ENCODE measurements around the gene STOML2. TPM values are rescaled to one million over a fixed set of nuclear protein-coding genes. Genes with fewer than 3 reads are reported as not detected.

Gene STOML2
- total RNA-seq, 4 donors from 2014 or later = 77.6 to 108 (median 89.9) TPM

DNA sequence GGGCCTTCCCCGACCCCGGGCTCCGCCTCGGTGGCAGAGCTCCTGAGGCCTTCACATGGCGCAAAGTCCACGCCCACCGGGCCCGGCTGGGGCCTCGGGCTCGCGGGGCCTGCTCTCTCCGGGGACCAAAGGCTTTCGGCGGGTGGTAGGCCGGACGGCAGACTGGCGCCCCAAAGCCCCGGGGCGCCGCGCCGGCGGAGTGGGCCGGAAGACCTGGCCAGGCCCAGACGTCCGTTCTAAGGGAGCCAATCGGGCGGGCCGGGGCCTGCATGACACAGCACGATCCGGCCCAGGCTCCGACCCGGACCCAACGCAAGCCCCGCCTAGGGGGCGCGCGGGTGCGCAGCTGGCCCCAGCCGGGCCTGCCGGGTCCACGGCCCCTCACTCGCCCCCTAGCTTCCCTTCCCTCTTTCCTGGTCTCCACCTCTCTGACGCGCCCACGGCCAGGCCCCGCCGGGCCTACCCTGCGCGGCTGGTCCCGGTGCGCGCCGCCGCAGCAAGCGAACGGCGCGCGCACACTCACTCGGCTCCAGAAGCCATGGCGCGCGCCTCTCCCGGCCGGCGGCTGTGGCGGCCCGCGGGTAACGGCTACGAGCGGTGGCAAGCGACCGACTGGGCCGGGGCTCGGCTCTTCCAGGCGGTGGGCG lies 31.0 kb downstream of the STOML2 start:
- peak in 1 of 3 donors; percentile 2 for TF ChIP-seq CTCF (IDR thresholded peaks at IDR 0.05)
- peak; percentile 70 for DNase-seq (ENCODE audit: low spot score)
- ATAC-seq (ENCODE audit: low FRiP score) = peak; percentile 89

GRCh38 chr9:35070823-35071813 lies 31.8 kb downstream of the STOML2 start:
- no peak for DNase-seq (ENCODE audit: low spot score)
- TF ChIP-seq CTCF (IDR thresholded peaks at IDR 0.05) = no peak
- no peak for ATAC-seq (ENCODE audit: low FRiP score)

GRCh38 chr9:35069020-35069419 lies 33.9 kb downstream of the STOML2 start:
- no peak for ATAC-seq (ENCODE audit: low FRiP score)
- no peak for DNase-seq (ENCODE audit: low spot score)
- TF ChIP-seq CTCF (IDR thresholded peaks at IDR 0.05) = no peak

DNA sequence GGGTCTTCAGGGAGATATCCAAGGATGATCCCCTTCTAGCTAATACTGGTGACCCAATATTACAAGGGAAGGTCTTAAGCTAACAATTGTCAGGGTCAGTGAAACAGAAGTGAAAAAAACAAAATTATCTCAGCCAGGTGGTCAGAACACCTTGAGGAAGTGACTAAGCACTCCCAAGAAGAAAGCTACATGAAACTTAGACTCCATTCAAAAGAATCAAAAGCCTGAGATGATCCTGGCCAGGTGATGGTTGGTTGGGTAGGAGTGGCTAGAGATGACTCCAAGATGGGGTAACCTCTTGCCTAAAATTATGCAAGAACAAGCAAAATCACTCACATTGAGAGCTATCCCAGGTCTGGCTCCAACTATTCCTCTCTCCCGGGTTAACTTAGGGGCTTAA lies 35.9 kb downstream of the STOML2 start:
- DNase-seq (ENCODE audit: low spot score) (no peak), ATAC-seq (ENCODE audit: low FRiP score) (no peak)
- no peak for TF ChIP-seq CTCF (IDR thresholded peaks at IDR 0.05)

DNA sequence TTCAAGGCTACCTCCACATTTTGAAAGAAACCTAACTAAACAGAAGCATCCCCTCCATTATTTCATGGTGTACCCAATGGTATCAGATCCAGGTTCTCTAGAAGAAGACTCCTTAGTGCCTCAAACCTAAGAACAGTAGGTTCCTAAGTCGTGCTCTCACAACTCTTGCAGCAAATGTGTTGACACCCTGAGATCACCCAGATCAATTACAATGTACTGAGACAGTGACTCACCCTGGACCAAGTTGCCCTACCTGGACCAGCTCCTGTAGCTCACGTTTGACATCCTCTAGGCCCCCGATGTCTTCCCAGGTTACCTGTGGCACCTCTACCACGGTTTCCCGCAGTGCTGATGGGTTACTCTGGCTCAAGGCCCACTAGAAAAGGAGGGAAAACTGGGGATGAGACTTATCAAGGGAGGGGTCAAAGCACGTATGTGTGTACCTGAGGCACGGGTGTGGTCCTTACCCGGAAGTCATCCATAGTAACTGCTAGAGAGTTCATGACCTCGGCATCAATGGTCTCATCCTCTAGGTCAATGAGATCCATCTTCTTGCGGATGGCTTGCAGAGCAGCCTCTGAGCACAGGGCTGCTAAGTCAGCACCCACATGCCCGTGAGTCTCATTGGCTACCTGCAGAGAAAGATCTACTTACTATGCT lies 42.3 kb downstream of the STOML2 start:
- DNase-seq (ENCODE audit: low spot score) = no peak
- TF ChIP-seq CTCF (IDR thresholded peaks at IDR 0.05) = no peak

DNA sequence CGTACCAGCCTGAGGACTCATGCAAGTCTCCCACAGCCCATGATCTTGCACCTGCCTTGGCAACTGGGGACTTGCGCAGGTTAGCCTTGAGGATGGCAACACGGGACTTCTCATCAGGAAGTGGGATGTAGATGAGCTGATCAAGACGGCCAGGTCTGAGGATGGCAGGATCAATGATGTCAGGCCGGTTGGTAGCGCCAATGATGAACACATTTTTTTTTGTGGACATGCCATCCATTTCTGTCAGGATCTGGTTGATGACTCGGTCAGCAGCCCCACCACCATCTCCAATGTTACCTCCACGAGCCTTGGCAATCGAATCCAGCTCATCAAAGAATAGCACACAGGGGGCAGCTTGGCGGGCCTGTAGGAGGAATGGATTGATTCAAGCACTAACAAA lies 43.5 kb downstream of the STOML2 start:
- no peak for TF ChIP-seq CTCF (IDR thresholded peaks at IDR 0.05)
- DNase-seq (ENCODE audit: low spot score) (no peak), ATAC-seq (ENCODE audit: low FRiP score) (no peak)

More for the DNA sequence above, 42.3 kb downstream of the STOML2 start:
- ATAC-seq (ENCODE audit: low FRiP score) = no peak

Measured in omental fat pad (tissue), 4 donors.